MCF 10A (cell line): ENCODE data around the gene LRRK1. TPM values are rescaled to one million over a fixed set of nuclear protein-coding genes. Genes with fewer than 3 reads are reported as not detected.

Experiments
- BruUV-seq: library from RNA; stranded (reverse); fragments of 400-500 nt; replicated peaks from 2 replicates; lab custom pipeline; 2021; lab: Mats Ljungman, UMichigan
- CTCF ChIA-PET: fragments of 300-600 bp; sonication (Branson Sonifier 250); formaldehyde crosslinking; extraction: SDS; loops from one replicate; lab custom pipeline; 2021; ENCODE audit warnings: antibody characterized with exemption, inconsistent platforms; lab: Yijun Ruan, JAX
- POLR2A ChIA-PET: fragments of 300-600, 350-650 bp; sonication (Branson Sonifier 250); formaldehyde crosslinking; extraction: SDS; loops from one replicate; lab custom pipeline; 2020; ENCODE audit warnings: antibody characterized with exemption, inconsistent platforms; lab: Yijun Ruan, JAX
- DNase-seq: peaks from one replicate; pipeline ENCODE4 v3.0.0-alpha.2; 2018; ENCODE audit not compliant: unreplicated experiment
- H3K27ac Mint-ChIP-seq: one replicate; pipeline ENCODE4 v1.8.0; 2022; ENCODE audit warnings: mild to moderate bottlenecking, low read depth, mixed read lengths; ENCODE audit not compliant: unreplicated experiment
- H3K27me3 Mint-ChIP-seq: one replicate; pipeline ENCODE4 v1.8.0; 2022; ENCODE audit warnings: mixed read lengths; ENCODE audit not compliant: insufficient read depth, unreplicated experiment
- H3K36me3 Mint-ChIP-seq: one replicate; pipeline ENCODE4 v1.8.0; 2022; ENCODE audit warnings: mild to moderate bottlenecking, moderate library complexity, mixed read lengths; ENCODE audit not compliant: insufficient read depth, unreplicated experiment
- H3K4me1 Mint-ChIP-seq: one replicate; pipeline ENCODE4 v1.8.0; 2022; ENCODE audit warnings: mixed read lengths; ENCODE audit not compliant: insufficient read depth, unreplicated experiment
- H3K4me3 Mint-ChIP-seq: one replicate; pipeline ENCODE4 v1.8.0; 2022; ENCODE audit warnings: mild to moderate bottlenecking, moderate library complexity, mixed read lengths; ENCODE audit not compliant: unreplicated experiment
- H3K9me3 Mint-ChIP-seq: one replicate; pipeline ENCODE4 v1.8.0; 2022; ENCODE audit warnings: mixed read lengths; ENCODE audit not compliant: unreplicated experiment
- CTCF ChIP-seq: fragments of 200-600 bp; IDR thresholded peaks from one replicate; pipeline ENCODE4 v1.8.0; 2022; ENCODE audit warnings: antibody characterized with exemption, mild to moderate bottlenecking; ENCODE audit not compliant: unreplicated experiment
- intact Hi-C: fragments of 100-400 bp; cut with micrococcal nuclease; formaldehyde crosslinking; loops from 2 replicates; pipeline ENCODE4 v1.14.1; 2022
- total RNA-seq: library from RNA; stranded (reverse); gene quantifications from 2 replicates; pipeline ENCODE4 v1.2.3, GENCODE V29; 2022

Gene LRRK1
- total RNA-seq, 1 experiment from 2014 or later = 15.4 TPM

- no peak for TF ChIP-seq CTCF
- BruUV-seq = no TSS peak
- H3K4me1 Mint-ChIP-seq = no peaks in the 10 kb centered on the region
- DNase-seq = no peak
- no peak overlapping the region for H3K4me3 Mint-ChIP-seq
- no peaks in the 10 kb centered on the region for H3K27me3 Mint-ChIP-seq
- no peaks in the 10 kb centered on the region for H3K9me3 Mint-ChIP-seq
- intact Hi-C loops = no loop called here
- ChIA-PET POLR2A (no interaction called here), CTCF (interaction anchor here (0.5 to 0.6 kb wide), 2 partner anchors 319 to 404 kb away, joined by 3 read pairs; no protein-coding TSS in a partner anchor)
- peaks cover 30% of the 10 kb centered on the region for H3K36me3 Mint-ChIP-seq
- H3K27ac Mint-ChIP-seq = no peak overlapping the region
Observed at GRCh38 chr15:100930306-100930848, 11.2 kb downstream of the LRRK1 start.

GRCh38 chr15:100931143-100931890, 12.2 kb downstream of the LRRK1 start:
- no peak overlapping the region for H3K27ac Mint-ChIP-seq

GRCh38 chr15:100932676-100933348, 13.7 kb downstream of the LRRK1 start:
- TF ChIP-seq CTCF = no peak
- peak overlapping the region; percentile 54 for H3K27ac Mint-ChIP-seq
- POLR2A ChIA-PET = no interaction called here
- H3K9me3 Mint-ChIP-seq = no peaks in the 10 kb centered on the region
- peaks cover 20% of the 10 kb centered on the region for H3K36me3 Mint-ChIP-seq
- H3K4me3 Mint-ChIP-seq = no peak overlapping the region
- CTCF ChIA-PET = no interaction called here
- DNase-seq = no peak
- BruUV-seq = no TSS peak
- H3K27me3 Mint-ChIP-seq = no peaks in the 10 kb centered on the region
- no peaks in the 10 kb centered on the region for H3K4me1 Mint-ChIP-seq
- intact Hi-C loops = no loop called here

More at GRCh38 chr15:100931143-100931890, 12.2 kb downstream of the LRRK1 start:
- peaks cover 20% of the 10 kb centered on the region for H3K36me3 Mint-ChIP-seq
- CTCF ChIA-PET = interaction anchor here (0.9 kb wide), 1 partner anchor 13 kb away, joined by 3 read pairs; no protein-coding TSS in a partner anchor
- intact Hi-C loops = no loop called here
- no peak for DNase-seq
- POLR2A ChIA-PET = no interaction called here
- H3K4me1 Mint-ChIP-seq = no peaks in the 10 kb centered on the region
- TF ChIP-seq CTCF = no peak
- BruUV-seq = no TSS peak
- H3K4me3 Mint-ChIP-seq = no peak overlapping the region
- H3K27me3 Mint-ChIP-seq = no peaks in the 10 kb centered on the region
- no peaks in the 10 kb centered on the region for H3K9me3 Mint-ChIP-seq

GRCh38 chr15:100934166-100934565, 15.0 kb downstream of the LRRK1 start:
- POLR2A ChIA-PET = interaction anchor here (0.6 kb wide), 1 partner anchor 302 kb away, joined by 3 read pairs; no protein-coding TSS in a partner anchor
- no peak for DNase-seq
- no peak for TF ChIP-seq CTCF
- Mint-ChIP-seq H3K4me3 (no peak overlapping the region), H3K27ac (no peak overlapping the region), H3K9me3 (no peaks in the 10 kb centered on the region), H3K27me3 (no peaks in the 10 kb centered on the region), H3K36me3 (peaks cover 11% of the 10 kb centered on the region), H3K4me1 (no peaks in the 10 kb centered on the region)
- CTCF ChIA-PET = interaction anchor here (0.6 to 1.9 kb wide), 4 partner anchors 11 to 327 kb away, joined by 3 to 6 read pairs (median 4); no protein-coding TSS in a partner anchor
- no TSS peak for BruUV-seq
- intact Hi-C loops = no loop called here
